ENCODE data around the gene ZCCHC14.
"Not testable (repeated sequence)": the region's sequence is repeated elsewhere in the genome, so short reads cannot be mapped to it uniquely, and the experiment has no call there.

The ZCCHC14 gene

GRCh38 chr16:87383505-87384161 is 109.2 kb downstream of the ZCCHC14 start, which contains the start of gene FBXO31:
FBXO31 (minus strand) TSS chr16:87383776; CDS start chr16:87383744, 32 bp downstream.
- DNase-seq (ENCODE audit: low read depth in 2 of 2), result peak; percentile 80 to 81

GRCh38 chr16:87382023-87382785 is 110.6 kb downstream of the ZCCHC14 start:
- DNase-seq (ENCODE audit: low read depth in 2 of 2), result no peak

GRCh38 chr16:87380881-87381280 is 111.9 kb downstream of the ZCCHC14 start:
- DNase-seq (ENCODE audit: low read depth in 2 of 2), result no peak

- no peak for DNase-seq (ENCODE audit: low read depth in 2 of 2)
These were observed 112.4 kb downstream of the ZCCHC14 start for GRCh38 chr16:87380403-87380802.

- DNase-seq (ENCODE audit: low read depth in 2 of 2), result not testable (repeated sequence)
These were observed 113.5 kb downstream of the ZCCHC14 start for GRCh38 chr16:87379312-87379752.

- no peak for DNase-seq (ENCODE audit: low read depth in 2 of 2)
These were observed 116.2 kb downstream of the ZCCHC14 start for GRCh38 chr16:87376660-87377059.

GRCh38 chr16:87375426-87376135 is 117.2 kb downstream of the ZCCHC14 start:
- DNase-seq (ENCODE audit: low read depth in 2 of 2), result no peak

GRCh38 chr16:87374313-87374712 is 118.5 kb downstream of the ZCCHC14 start:
- no peak for DNase-seq (ENCODE audit: low read depth in 2 of 2)

GRCh38 chr16:87372305-87372704 is 120.5 kb downstream of the ZCCHC14 start:
- DNase-seq (ENCODE audit: low read depth in 2 of 2), result no peak

- no peak for DNase-seq (ENCODE audit: low read depth in 2 of 2)
These were observed 121.5 kb downstream of the ZCCHC14 start for GRCh38 chr16:87371261-87371866.

- no peak for DNase-seq (ENCODE audit: low read depth in 2 of 2)
These were observed 122.8 kb downstream of the ZCCHC14 start for GRCh38 chr16:87369796-87370719.

- no peak for DNase-seq (ENCODE audit: low read depth in 2 of 2)
These were observed 123.6 kb downstream of the ZCCHC14 start for GRCh38 chr16:87369117-87369765.

GRCh38 chr16:87368029-87368770 is 124.6 kb downstream of the ZCCHC14 start:
- no peak for DNase-seq (ENCODE audit: low read depth in 2 of 2)

GRCh38 chr16:87367529-87367928 is 125.3 kb downstream of the ZCCHC14 start:
- DNase-seq (ENCODE audit: low read depth in 2 of 2), result no peak

- DNase-seq (ENCODE audit: low read depth in 2 of 2), result no peak
These were observed 125.9 kb downstream of the ZCCHC14 start for GRCh38 chr16:87366930-87367329.

GRCh38 chr16:87366288-87366687 is 126.5 kb downstream of the ZCCHC14 start:
- no peak for DNase-seq (ENCODE audit: low read depth in 2 of 2)

GRCh38 chr16:87365021-87365713 is 127.7 kb downstream of the ZCCHC14 start:
- no peak for DNase-seq (ENCODE audit: low read depth in 2 of 2)

- no peak for DNase-seq (ENCODE audit: low read depth in 2 of 2)
These were observed 128.9 kb downstream of the ZCCHC14 start for GRCh38 chr16:87363771-87364455.

Measured in activated CD8-positive, alpha-beta memory T cell treated with anti-CD3 and anti-CD28 coated beads for 4 hours (primary cell).